HepG2 (cell line): ENCODE measurements around the gene ORMDL2. TPM values are rescaled to one million over a fixed set of nuclear protein-coding genes. Genes with fewer than 3 reads are reported as not detected.

Source experiments
- ATAC-seq: fragments of 200-7000 bp; cut with Tn5 transposase; 3 replicates; pipeline ENCODE4 v1.9.1; 2020; ENCODE audit warnings: mild to moderate bottlenecking, moderate library complexity
- BruUV-seq: library from RNA; stranded (reverse); fragments of 400-500 nt; replicated peaks from 2 replicates; lab custom pipeline; 2021; lab: Mats Ljungman, UMichigan
- CTCF ChIA-PET: fragments of 300-600 bp; formaldehyde crosslinking; extraction: SDS; loops from one replicate; lab custom pipeline; 2021; ENCODE audit warnings: low total read pairs, inconsistent platforms, low intra/inter-chr PET ratio; lab: Yijun Ruan, JAX
- POLR2A ChIA-PET: fragments of 350-600 bp; sonication (Branson Sonifier 250); formaldehyde crosslinking; loops from one replicate; lab custom pipeline; 2020; ENCODE audit warnings: antibody characterized with exemption, inconsistent platforms; lab: Yijun Ruan, JAX
- DNase-seq: peaks from one replicate; pipeline ENCODE4 v3.0.0-alpha.2; 2015; ENCODE audit warnings: low spot score
- FAIRE-seq: peaks from 3 replicates; lab custom pipeline; 2011; peaks lifted over from hg19 to GRCh38; lab: Jason Lieb, UNC
- H2AFZ ChIP-seq: one replicate; pipeline ENCODE4 v1.6.1; 2011; ENCODE audit warnings: low read length, inconsistent platforms
- H3K27ac ChIP-seq: fragments of 300-600 bp; 3 replicates; pipeline ENCODE4 v1.8.0; 2011; ENCODE audit warnings: mixed run types, mild to moderate bottlenecking, mixed read lengths, low read length, inconsistent platforms; ENCODE audit not compliant: insufficient read depth; ENCODE audit errors: extremely low read length
- H3K27me3 ChIP-seq, 2 experiments: fragments of 200-600 bp in 1 of 2; 2 replicates in 1 of 2; 3 replicates in 1 of 2; pipeline versions ENCODE4 v1.6.0 to v1.8.0; 2011; ENCODE audit warnings: low read length in 2 of 2, mild to moderate bottlenecking in 2 of 2, moderate library complexity in 2 of 2, inconsistent platforms in 1 of 2; ENCODE audit not compliant: insufficient read depth in 2 of 2, control insufficient read depth in 1 of 2
- H3K36me3 ChIP-seq, 2 experiments: fragments of 200-600 bp in 1 of 2; replicated peaks in 1 of 2; 2 replicates in 1 of 2; 3 replicates in 1 of 2; pipeline versions ENCODE4 v1.5.1 to v1.8.0; 2011; ENCODE audit warnings: low read length in 2 of 2, inconsistent platforms in 1 of 2; ENCODE audit not compliant: insufficient read depth in 2 of 2, control insufficient read depth in 1 of 2
- H3K4me1 ChIP-seq: 2 replicates; pipeline ENCODE4 v1.5.1; 2012; ENCODE audit warnings: low read length, inconsistent platforms; ENCODE audit not compliant: insufficient read depth
- H3K4me2 ChIP-seq: 2 replicates; pipeline ENCODE4 v1.6.0; 2011; ENCODE audit warnings: low read depth, low read length, inconsistent platforms
- H3K4me3 ChIP-seq, 3 experiments: fragments of 200-600 bp in 1 of 3; sonication (generic), shearing (Covaris generic) in 1 of 3; replicated peaks in 1 of 3; 2 replicates each; pipeline ENCODE4 v1.5.1; 2011 to 2016; ENCODE audit warnings: low read length in 3 of 3, inconsistent platforms in 2 of 3, low read depth in 2 of 3, mild to moderate bottlenecking in 2 of 3, control low read depth in 1 of 3, mixed read lengths in 1 of 3; ENCODE audit not compliant: insufficient read depth in 1 of 3
- H3K79me2 ChIP-seq: one replicate; pipeline ENCODE4 v1.6.1; 2011; ENCODE audit warnings: low read length, inconsistent platforms; ENCODE audit not compliant: insufficient read depth
- H3K9ac ChIP-seq: 2 replicates; pipeline ENCODE4 v1.6.0; 2011; ENCODE audit warnings: mild to moderate bottlenecking, low read depth, low read length, inconsistent platforms; ENCODE audit not compliant: insufficient read depth
- H3K9me3 ChIP-seq: 2 replicates; pipeline ENCODE4 v1.5.1; 2012; ENCODE audit warnings: mild to moderate bottlenecking, low read length
- H4K20me1 ChIP-seq: 2 replicates; pipeline ENCODE4 v1.6.0; 2011; ENCODE audit warnings: inconsistent platforms, mild to moderate bottlenecking, low read length, moderate library complexity; ENCODE audit not compliant: insufficient read depth
- DMTF1 ChIP-seq: sonication (generic); formaldehyde crosslinking; IDR thresholded peaks from 2 replicates; pipeline ENCODE4 v1.4.0; 2020; ENCODE audit warnings: mild to moderate bottlenecking, missing genetic modification reagents
- SATB2 ChIP-seq: sonication (generic); formaldehyde crosslinking; IDR thresholded peaks from 2 replicates; pipeline ENCODE4 v1.5.0; 2020; ENCODE audit warnings: missing genetic modification reagents
- XBP1 ChIP-seq: sonication (generic); formaldehyde crosslinking; IDR thresholded peaks from 2 replicates; pipeline ENCODE4 v1.5.0; 2020; ENCODE audit warnings: missing genetic modification reagents
- ZNF577 ChIP-seq: sonication (generic); formaldehyde crosslinking; IDR thresholded peaks from 2 replicates; pipeline ENCODE4 v1.4.0; 2020; ENCODE audit warnings: mild to moderate bottlenecking, low read depth, missing genetic modification reagents, borderline replicate concordance
- ZNF670 ChIP-seq: sonication (generic); formaldehyde crosslinking; IDR thresholded peaks from 2 replicates; pipeline ENCODE4 v1.8.0; 2022; ENCODE audit warnings: mild to moderate bottlenecking, missing genetic modification reagents, borderline replicate concordance
- ZNF784 ChIP-seq: sonication (generic); formaldehyde crosslinking; IDR thresholded peaks from 2 replicates; pipeline ENCODE4 v1.5.1; 2020; ENCODE audit warnings: missing genetic modification reagents, mild to moderate bottlenecking, borderline replicate concordance
- WGBS: methylation state at CpG from one replicate; pipeline ENCODE4 v1.1.6; 2017; ENCODE audit warnings: low lambda C conversion rate; 5-methylcytosine and 5-hydroxymethylcytosine counted together
- in situ Hi-C: cut with HindIII; loops from 2 replicates; pipeline ENCODE4 v1.10.0; 2017; ENCODE audit warnings: low pct_unique_long_range_greater_than_20kb; ENCODE audit not compliant: extremely low pct_ligation_motif_present
- intact Hi-C: fragments of 100-400 bp; cut with micrococcal nuclease; formaldehyde crosslinking; loops from one replicate; pipeline ENCODE4 v1.10.0; 2022; ENCODE audit not compliant: unreplicated experiment
- polyA plus RNA-seq, 8 experiments: library from polyadenylated mRNA; depleted of rRNA in 3 of 8; stranded (reverse) in 7 of 8; unstranded in 1 of 8; fragments of >200 nt; fragmentation: Illumina TruSeq in 4 of 8; extraction: Trizol in 4 of 8; gene quantifications; 2 replicates each; pipeline versions ENCODE4 v1.2.1 to v1.2.3, GENCODE V29; 2011 to 2016; ENCODE audit warnings: low read depth in 4 of 8, missing spikeins in 1 of 8, mixed read lengths in 1 of 8; ENCODE audit not compliant: insufficient read depth in 1 of 8
- total RNA-seq, 5 experiments: library from RNA; depleted of rRNA; stranded (reverse); fragments of >200 nt; fragmentation: Illumina TruSeq; extraction: Trizol; gene quantifications; 2 replicates each; pipeline ENCODE4 v1.2.3, GENCODE V29; 2016; ENCODE audit warnings: low read depth in 1 of 5

The ORMDL2 gene
- total and polyA plus RNA-seq, 2 of the 13 experiments (the other 11 are each of a cell fraction or from before 2014, with no cell fraction given) = 24.0 to 28.6 TPM

- intact Hi-C loops = no loop called here
- TF ChIP-seq ZNF577 = no peak
- no peak for TF ChIP-seq DMTF1 (CRISPR knock-in tag)
- TF ChIP-seq XBP1 (CRISPR knock-in tag) = no peak
- TF ChIP-seq ZNF670 = no peak
- TF ChIP-seq ZNF784 (CRISPR knock-in tag) = no peak
- TF ChIP-seq SATB2 (CRISPR knock-in tag) = no peak
- in situ Hi-C loops = no loop called here
- CTCF ChIA-PET = no interaction called here
- WGBS = 0% methylated on average over 1 of the region's 1 CpG
- H2AFZ ChIP-seq = no peak overlapping the region
- peaks cover 1 to 12% of the 10 kb centered on the region in 2 experiments; a peak in 2 of 5 replicates for H3K27me3 ChIP-seq
- no TSS peak for BruUV-seq
- no peaks in the 10 kb centered on the region for H3K9me3 ChIP-seq
- DNase-seq (no peak), FAIRE-seq (no peak), ATAC-seq (no peak)
- no peak overlapping the region for H3K4me2 ChIP-seq
- H3K36me3 ChIP-seq = no peaks in the 10 kb centered on the region
- no peaks in the 10 kb centered on the region for H3K79me2 ChIP-seq
- POLR2A ChIA-PET = no interaction called here
- H4K20me1 ChIP-seq = no peaks in the 10 kb centered on the region
- peaks cover 10% of the 10 kb centered on the region for H3K4me1 ChIP-seq
- no peak overlapping the region for H3K27ac ChIP-seq
- no peak overlapping the region for H3K4me3 ChIP-seq
- H3K9ac ChIP-seq = no peak overlapping the region
Observed at GRCh38 chr12:55852740-55853139, 34.9 kb downstream of the ORMDL2 start.
